CD4-positive, alpha-beta T cell treated with Interleukin-4 for 4 hours (primary cell): ENCODE data around the gene MROH9.

Experiments used
- DNase-seq: peaks from one replicate; pipeline ENCODE4 v3.0.0-alpha.2; 2020

Gene MROH9

GRCh38 chr1:171087896-171088295 lies 152.6 kb downstream of the MROH9 start:
- no peak for DNase-seq

GRCh38 chr1:171090604-171091003 lies 155.3 kb downstream of the MROH9 start, which contains the start of gene FMO3:
Gene FMO3, plus strand, starts transcription at chr1:171090905. Its CDS starts 1,754 bp downstream, at chr1:171092659.
- DNase-seq, result no peak

- DNase-seq, result no peak
Observed at GRCh38 chr1:171103862-171104261, 168.5 kb downstream of the MROH9 start.

- DNase-seq, result no peak
Observed at GRCh38 chr1:171107262-171107940, 172.1 kb downstream of the MROH9 start.

GRCh38 chr1:171107969-171108368 lies 172.6 kb downstream of the MROH9 start:
- no peak for DNase-seq

GRCh38 chr1:171109966-171110365 lies 174.6 kb downstream of the MROH9 start:
- DNase-seq, result no peak

GRCh38 chr1:171110621-171111326 lies 175.4 kb downstream of the MROH9 start:
- DNase-seq, result no peak

- no peak for DNase-seq
Observed at GRCh38 chr1:171112119-171112518, 176.8 kb downstream of the MROH9 start.

- no peak for DNase-seq
Observed at GRCh38 chr1:171113382-171113781, 178.0 kb downstream of the MROH9 start.
